Gastroesophageal sphincter (tissue), 4 donors: ENCODE measurements around the gene RMND5A. TPM values are rescaled to one million over a fixed set of nuclear protein-coding genes. Genes with fewer than 3 reads are reported as not detected.
"Not testable (repeated sequence)": the region's sequence is repeated elsewhere in the genome, so short reads cannot be mapped to it uniquely, and the experiment has no call there.

Experiments used
- ATAC-seq: fragments of 150-250 bp; one replicate; pipeline ENCODE4 v1.9.1; 2016; ENCODE audit warnings: mild to moderate bottlenecking, moderate library complexity
- H3K27ac ChIP-seq, 4 donors: fragments of 200-600 bp; sonication (generic) in 3 of 4; 1 replicate in 3 of 4; 2 replicates in 1 of 4; pipeline ENCODE4 v1.5.1; 2016 to 2019
- H3K27me3 ChIP-seq: fragments of 200-600 bp; sonication (generic); one replicate; pipeline ENCODE4 v1.5.1; 2019
- H3K36me3 ChIP-seq, 2 donors: fragments of 200-600 bp; sonication (generic); one replicate each; pipeline ENCODE4 v1.5.1; 2019; ENCODE audit warnings: control low read depth in 1 of 2
- H3K4me1 ChIP-seq, 3 donors: fragments of 200-600 bp; sonication (generic); 1 replicate in 2 of 3; 2 replicates in 1 of 3; pipeline ENCODE4 v1.5.1; 2016 to 2019; ENCODE audit warnings: control low read depth in 2 of 3
- H3K4me3 ChIP-seq, 2 donors: fragments of 200-600 bp; sonication (generic); one replicate each; pipeline ENCODE4 v1.5.1; 2019; ENCODE audit warnings: mild to moderate bottlenecking in 1 of 2, moderate library complexity in 1 of 2
- H3K9me3 ChIP-seq, 3 donors: fragments of 200-600 bp; sonication (generic); one replicate each; pipeline ENCODE4 v1.5.1; 2017 to 2019; ENCODE audit warnings: control low read depth in 2 of 3
- EP300 ChIP-seq: sonication (generic); formaldehyde crosslinking; IDR thresholded peaks from one replicate; pipeline ENCODE4 v1.6.1; 2017; ENCODE audit warnings: antibody characterized with exemption, mild to moderate bottlenecking
- POLR2A ChIP-seq, 2 donors: fragments of 450-650 bp; IDR thresholded peaks; one replicate each; pipeline ENCODE4 v1.6.1; 2017; ENCODE audit warnings: antibody characterized with exemption in 2 of 2, mild to moderate bottlenecking in 2 of 2, moderate library complexity in 1 of 2
- POLR2AphosphoS5 ChIP-seq: sonication (generic); formaldehyde crosslinking; IDR thresholded peaks from one replicate; pipeline ENCODE4 v1.6.1; 2017; ENCODE audit warnings: antibody characterized with exemption
- WGBS, 2 donors: methylation state at CpG; one replicate each; pipeline ENCODE4 v1.1.5; 2018; ENCODE audit warnings: low coverage in 1 of 2; 5-methylcytosine and 5-hydroxymethylcytosine counted together
- total RNA-seq, 4 donors: library from RNA; depleted of rRNA; stranded (reverse); fragments of >200 nt; gene quantifications; one replicate each; pipeline ENCODE4 v1.1.0, GENCODE V29; 2016
- TF ChIP-seq, protein P1 (sequence below), 4 experiments: fragments of 200-600 bp in 2 of 4; fragments of 450-650 bp in 2 of 4; sonication (generic) in 1 of 4; IDR thresholded peaks; one replicate each; pipeline ENCODE4 v1.5.1; 2017 to 2019; ENCODE audit warnings: antibody characterized with exemption in 4 of 4, mild to moderate bottlenecking in 2 of 4, moderate library complexity in 2 of 4

Gene RMND5A, protein sequence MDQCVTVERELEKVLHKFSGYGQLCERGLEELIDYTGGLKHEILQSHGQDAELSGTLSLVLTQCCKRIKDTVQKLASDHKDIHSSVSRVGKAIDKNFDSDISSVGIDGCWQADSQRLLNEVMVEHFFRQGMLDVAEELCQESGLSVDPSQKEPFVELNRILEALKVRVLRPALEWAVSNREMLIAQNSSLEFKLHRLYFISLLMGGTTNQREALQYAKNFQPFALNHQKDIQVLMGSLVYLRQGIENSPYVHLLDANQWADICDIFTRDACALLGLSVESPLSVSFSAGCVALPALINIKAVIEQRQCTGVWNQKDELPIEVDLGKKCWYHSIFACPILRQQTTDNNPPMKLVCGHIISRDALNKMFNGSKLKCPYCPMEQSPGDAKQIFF
- total RNA-seq: 10 to 100 TPM; 44.8 to 75.6 (median 61.1) TPM

DNA sequence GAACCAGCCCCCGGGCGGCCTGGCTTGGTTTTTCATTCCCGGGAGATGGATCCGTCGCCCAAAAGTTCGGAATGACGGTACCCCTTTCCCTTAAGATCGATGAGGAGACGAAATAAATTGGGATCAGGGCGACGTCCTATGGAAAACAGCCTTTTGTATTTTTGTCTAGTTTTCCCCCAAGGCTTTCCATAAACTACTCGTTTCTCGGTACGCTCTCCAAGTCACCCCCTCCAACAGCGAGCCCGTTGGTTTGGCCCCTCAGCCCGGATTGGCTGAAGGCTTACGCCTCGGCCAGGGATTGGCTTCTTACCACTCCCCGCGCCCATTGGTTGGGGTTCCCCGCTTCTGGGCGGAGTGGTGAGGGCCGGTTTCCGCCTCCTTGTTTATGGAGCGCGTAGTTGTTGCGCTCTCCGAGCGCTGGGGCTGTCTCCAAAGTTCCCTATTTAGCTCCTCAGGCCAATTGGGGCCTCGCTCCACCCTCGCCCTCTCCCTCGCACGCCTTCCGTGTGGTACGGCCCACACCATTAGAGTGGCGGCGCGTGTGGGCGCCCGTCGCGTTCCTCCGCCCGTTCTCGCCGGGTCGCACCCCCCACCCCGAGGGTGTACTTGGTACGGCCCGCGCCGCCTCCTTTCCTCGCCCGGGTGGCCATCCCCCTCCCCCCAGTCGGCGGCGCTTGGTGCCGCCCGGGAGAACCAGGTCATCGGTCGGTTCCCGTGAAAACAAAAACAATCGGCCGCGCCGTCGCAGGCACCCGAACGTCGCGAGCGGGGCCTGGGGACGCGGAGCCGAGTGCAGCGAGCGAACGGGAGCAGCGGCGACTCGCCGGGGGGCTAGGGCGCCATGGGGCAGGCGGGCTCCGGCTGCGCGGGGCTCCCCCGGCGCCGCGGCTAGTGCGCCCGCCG lies at the start of gene RMND5A:
TSS of gene RMND5A (plus strand) at position 655 of the 903 bp plus-strand sequence. CDS start 377 bp downstream, outside the sequence.
- ATAC-seq: peak; percentile 98
- 0% methylated on average over 8 of the region's 95 CpGs; no CpG with 5 or more reads in 1 of the 2 donors for WGBS, 2 donors
- TF ChIP-seq POLR2AphosphoS5 (peak; percentile 57), POLR2A (IDR thresholded peaks at IDR 0.05) (peak; percentile 75 to 78)
- TF ChIP-seq, protein P1, sequence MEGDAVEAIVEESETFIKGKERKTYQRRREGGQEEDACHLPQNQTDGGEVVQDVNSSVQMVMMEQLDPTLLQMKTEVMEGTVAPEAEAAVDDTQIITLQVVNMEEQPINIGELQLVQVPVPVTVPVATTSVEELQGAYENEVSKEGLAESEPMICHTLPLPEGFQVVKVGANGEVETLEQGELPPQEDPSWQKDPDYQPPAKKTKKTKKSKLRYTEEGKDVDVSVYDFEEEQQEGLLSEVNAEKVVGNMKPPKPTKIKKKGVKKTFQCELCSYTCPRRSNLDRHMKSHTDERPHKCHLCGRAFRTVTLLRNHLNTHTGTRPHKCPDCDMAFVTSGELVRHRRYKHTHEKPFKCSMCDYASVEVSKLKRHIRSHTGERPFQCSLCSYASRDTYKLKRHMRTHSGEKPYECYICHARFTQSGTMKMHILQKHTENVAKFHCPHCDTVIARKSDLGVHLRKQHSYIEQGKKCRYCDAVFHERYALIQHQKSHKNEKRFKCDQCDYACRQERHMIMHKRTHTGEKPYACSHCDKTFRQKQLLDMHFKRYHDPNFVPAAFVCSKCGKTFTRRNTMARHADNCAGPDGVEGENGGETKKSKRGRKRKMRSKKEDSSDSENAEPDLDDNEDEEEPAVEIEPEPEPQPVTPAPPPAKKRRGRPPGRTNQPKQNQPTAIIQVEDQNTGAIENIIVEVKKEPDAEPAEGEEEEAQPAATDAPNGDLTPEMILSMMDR (IDR thresholded peaks at IDR 0.05): peak in 1 of 4 experiments; percentile 4
- Histone ChIP-seq H3K4me3 (peak within 1 kb of the TSS; percentile 69 to 97), H3K27ac (peak within 1 kb of the TSS; percentile 81 to 93 (median 87))
- H3K9me3 ChIP-seq, H3K36me3 ChIP-seq, H3K4me1 ChIP-seq, H3K27me3 ChIP-seq: not testable (repeated sequence)

DNA sequence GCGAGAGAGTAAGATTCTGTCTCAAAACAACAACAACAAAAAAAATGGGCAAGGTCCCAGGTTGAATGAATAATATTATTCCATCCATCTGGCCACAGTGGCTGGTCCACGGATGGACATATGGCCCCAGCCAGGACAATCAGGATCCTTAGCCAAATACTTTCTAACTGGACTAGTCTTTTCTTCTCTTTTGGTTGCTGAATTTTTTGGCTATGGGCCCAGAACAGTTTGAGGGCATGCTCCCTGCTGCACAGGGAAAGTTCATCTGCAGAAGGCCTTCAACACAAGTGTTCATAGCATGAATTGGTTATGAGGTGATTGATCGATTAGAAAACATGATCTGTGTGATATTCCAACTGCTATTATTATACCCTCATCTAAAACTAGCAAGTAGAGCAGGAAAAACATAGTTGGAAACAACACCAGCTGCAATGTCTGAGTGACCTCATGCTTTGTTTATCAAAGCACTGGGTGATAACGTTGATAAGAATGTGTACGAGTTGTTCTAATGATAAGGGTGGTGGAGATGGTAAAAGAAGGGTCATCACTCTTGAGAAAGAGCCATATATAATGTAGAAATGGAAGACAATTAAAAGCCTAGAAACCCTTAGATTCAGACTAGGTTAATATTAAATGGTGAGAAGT lies 48.6 kb upstream of the RMND5A start:
- H3K36me3 ChIP-seq: no peaks in the 10 kb centered on the region
- H3K27me3 ChIP-seq: no peaks in the 10 kb centered on the region
- H3K4me3 ChIP-seq: no peak overlapping the region
- TF ChIP-seq POLR2A (IDR thresholded peaks at IDR 0.05) (no peak), POLR2AphosphoS5 (no peak), EP300 (no peak)
- TF ChIP-seq, protein P1 (IDR thresholded peaks at IDR 0.05): no peak
- ATAC-seq: peak; percentile 34
- no peak overlapping the region for H3K27ac ChIP-seq
- 45 to 48% methylated on average over 3 to 5 of the region's 5 CpGs for WGBS, 2 donors
- H3K4me1 ChIP-seq: no peaks in the 10 kb centered on the region
- H3K9me3 ChIP-seq: no peaks in the 10 kb centered on the region

DNA sequence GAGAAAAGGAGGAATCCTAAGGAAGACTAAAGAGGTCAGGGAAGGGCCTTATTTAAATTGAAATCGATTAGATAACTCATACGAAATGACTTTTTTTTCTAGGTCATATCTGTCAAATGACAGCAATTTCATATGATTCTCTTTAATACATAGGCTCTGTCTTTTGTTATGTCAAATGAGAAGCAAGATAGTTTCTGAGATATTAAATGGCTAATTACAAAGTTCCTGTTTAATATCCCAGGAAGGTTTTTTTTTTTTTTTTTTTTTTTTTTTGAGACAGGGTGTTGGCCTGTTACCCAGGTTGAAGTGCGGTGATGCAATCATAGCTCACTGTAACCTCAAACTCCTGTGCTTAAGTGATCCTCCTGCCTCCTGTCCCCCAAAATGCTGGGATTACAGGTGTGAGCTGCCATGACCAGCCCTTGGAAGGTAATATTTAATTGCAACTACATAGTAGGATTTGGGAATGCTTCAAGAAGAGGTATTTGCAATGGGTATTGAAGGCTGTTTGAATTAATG lies 48.0 kb upstream of the RMND5A start:
- no peak overlapping the region for H3K4me3 ChIP-seq
- no peaks in the 10 kb centered on the region for H3K36me3 ChIP-seq
- no peaks in the 10 kb centered on the region for H3K27me3 ChIP-seq
- no peak overlapping the region for H3K27ac ChIP-seq
- H3K4me1 ChIP-seq: no peaks in the 10 kb centered on the region
- WGBS, 2 donors: 86 to 100% methylated on average over 2 to 3 of the region's 3 CpGs
- TF ChIP-seq EP300: no peak
- TF ChIP-seq POLR2A (IDR thresholded peaks at IDR 0.05): no peak
- TF ChIP-seq, protein P1 (IDR thresholded peaks at IDR 0.05): no peak
- TF ChIP-seq POLR2AphosphoS5: no peak
- no peak for ATAC-seq
- H3K9me3 ChIP-seq: no peaks in the 10 kb centered on the region

DNA sequence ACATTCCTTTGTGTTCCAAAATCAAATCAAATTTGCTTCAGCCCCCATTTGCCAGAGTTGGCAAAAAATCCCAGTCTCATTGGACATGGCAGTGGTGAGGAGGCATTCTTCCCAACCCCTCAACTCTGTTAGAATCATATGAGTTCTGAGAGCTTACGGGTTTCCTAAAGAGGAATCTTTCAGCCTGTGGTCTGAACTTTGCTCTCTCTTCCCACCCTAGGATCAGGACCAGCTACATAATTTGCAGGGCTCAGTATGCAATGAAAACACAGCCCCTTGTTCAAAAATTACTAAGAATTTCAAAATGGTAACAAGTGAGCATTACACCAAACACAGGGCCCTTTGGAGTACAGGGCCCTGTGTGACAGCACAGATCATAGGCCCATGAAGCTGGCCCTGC lies 47.1 kb upstream of the RMND5A start:
- TF ChIP-seq, protein P1 (IDR thresholded peaks at IDR 0.05): no peak
- TF ChIP-seq EP300: no peak
- TF ChIP-seq POLR2AphosphoS5: no peak
- no peak for TF ChIP-seq POLR2A (IDR thresholded peaks at IDR 0.05)
- Histone ChIP-seq H3K9me3 (no peaks in the 10 kb centered on the region), H3K36me3 (no peaks in the 10 kb centered on the region), H3K27ac (no peak overlapping the region), H3K27me3 (no peaks in the 10 kb centered on the region), H3K4me1 (no peaks in the 10 kb centered on the region), H3K4me3 (no peak overlapping the region)
- WGBS, 2 donors: 83 to 100% methylated on average over 1 of the region's 1 CpG
- ATAC-seq: no peak
